HepG2 (cell line): ENCODE data around the gene ZFP1. TPM values are rescaled to one million over a fixed set of nuclear protein-coding genes. Genes with fewer than 3 reads are reported as not detected.

Experiments
- FOXA1 ChIP-seq, 2 experiments: fragments of 450-650 bp in 1 of 2; sonication (generic) in 1 of 2; formaldehyde crosslinking in 1 of 2; IDR thresholded peaks; 2 replicates each; pipeline versions ENCODE4 v1.4.0 to v1.6.1; 2016 to 2020; ENCODE audit warnings: missing genetic modification reagents in 1 of 2
- GATA4 ChIP-seq: sonication (generic); IDR thresholded peaks from 2 replicates; pipeline ENCODE4 v1.6.1; 2016; ENCODE audit warnings: antibody characterized with exemption, low read depth, borderline replicate concordance
- HMG20B ChIP-seq: conservative IDR thresholded peaks from 2 replicates; pipeline ENCODE4 v1.6.1; 2016; ENCODE audit warnings: missing genetic modification reagents, missing compliant biosample characterization
- HNRNPL ChIP-seq: fragments of 200-400 bp; formaldehyde crosslinking; IDR thresholded peaks from 2 replicates; pipeline ENCODE4 v1.6.1; 2017; ENCODE audit warnings: mild to moderate bottlenecking, low read depth, low read length
- HNRNPLL ChIP-seq: fragments of 200-400 bp; formaldehyde crosslinking; IDR thresholded peaks from 2 replicates; pipeline ENCODE4 v1.6.1; 2017; ENCODE audit warnings: mild to moderate bottlenecking, low read depth, low read length; ENCODE audit not compliant: poor library complexity, severe bottlenecking
- JDP2 ChIP-seq: sonication (generic); formaldehyde crosslinking; IDR thresholded peaks from 2 replicates; pipeline ENCODE4 v1.8.1; 2022; ENCODE audit warnings: missing genetic modification reagents, borderline replicate concordance
- MEIS2 ChIP-seq: sonication (generic); formaldehyde crosslinking; IDR thresholded peaks from 2 replicates; pipeline ENCODE4 v1.9.0; 2021; ENCODE audit warnings: mild to moderate bottlenecking, missing genetic modification reagents
- NR1H2 ChIP-seq: sonication (generic); formaldehyde crosslinking; IDR thresholded peaks from 2 replicates; pipeline ENCODE4 v1.8.1; 2022; ENCODE audit warnings: low read depth, missing genetic modification reagents, borderline replicate concordance
- TARDBP ChIP-seq: sonication (generic); formaldehyde crosslinking; IDR thresholded peaks from 2 replicates; pipeline ENCODE4 v1.8.0; 2022; ENCODE audit warnings: mild to moderate bottlenecking, missing genetic modification reagents
- TCF7L2 ChIP-seq: IDR thresholded peaks from 2 replicates; pipeline ENCODE4 v1.6.1; 2011; ENCODE audit warnings: mild to moderate bottlenecking, low read depth, low read length, moderate library complexity
- ZIK1 ChIP-seq: sonication (generic); formaldehyde crosslinking; IDR thresholded peaks from 2 replicates; pipeline ENCODE4 v1.5.0; 2020; ENCODE audit warnings: mild to moderate bottlenecking, low read depth, missing genetic modification reagents, borderline replicate concordance
- ZNF230 ChIP-seq: sonication (generic); formaldehyde crosslinking; IDR thresholded peaks from 2 replicates; pipeline ENCODE4 v1.4.0; 2020; ENCODE audit warnings: mild to moderate bottlenecking, missing genetic modification reagents
- ZNF329 ChIP-seq: sonication (generic); formaldehyde crosslinking; IDR thresholded peaks from 2 replicates; pipeline ENCODE4 v1.9.0; 2021; ENCODE audit warnings: low read depth, mild to moderate bottlenecking, missing genetic modification reagents
- ZNF549 ChIP-seq: sonication (generic); formaldehyde crosslinking; IDR thresholded peaks from 2 replicates; pipeline ENCODE4 v1.5.0; 2020; ENCODE audit warnings: missing genetic modification reagents
- ZNF564 ChIP-seq: sonication (generic); formaldehyde crosslinking; IDR thresholded peaks from 2 replicates; pipeline ENCODE4 v1.8.1; 2023; ENCODE audit warnings: mild to moderate bottlenecking, missing genetic modification reagents
- ZNF644 ChIP-seq: IDR thresholded peaks from 2 replicates; pipeline ENCODE4 v1.6.1; 2016; ENCODE audit warnings: low read depth
- ZNF7 ChIP-seq: IDR thresholded peaks from 2 replicates; pipeline ENCODE4 v1.6.1; 2016; ENCODE audit warnings: missing biosample characterization, missing genetic modification reagents
- ZNF749 ChIP-seq: sonication (generic); formaldehyde crosslinking; IDR thresholded peaks from 2 replicates; pipeline ENCODE4 v1.8.0; 2022; ENCODE audit warnings: mild to moderate bottlenecking, missing genetic modification reagents, moderate library complexity, borderline replicate concordance
- polyA plus RNA-seq, 8 experiments: library from polyadenylated mRNA; depleted of rRNA in 3 of 8; stranded (reverse) in 7 of 8; unstranded in 1 of 8; fragments of >200 nt; fragmentation: Illumina TruSeq in 4 of 8; extraction: Trizol in 4 of 8; gene quantifications; 2 replicates each; pipeline versions ENCODE4 v1.2.1 to v1.2.3, GENCODE V29; 2011 to 2016; ENCODE audit warnings: low read depth in 4 of 8, missing spikeins in 1 of 8, mixed read lengths in 1 of 8; ENCODE audit not compliant: insufficient read depth in 1 of 8
- total RNA-seq, 5 experiments: library from RNA; depleted of rRNA; stranded (reverse); fragments of >200 nt; fragmentation: Illumina TruSeq; extraction: Trizol; gene quantifications; 2 replicates each; pipeline ENCODE4 v1.2.3, GENCODE V29; 2016; ENCODE audit warnings: low read depth in 1 of 5
- TF ChIP-seq, protein P1 (sequence below): sonication (generic); formaldehyde crosslinking; IDR thresholded peaks from 2 replicates; pipeline ENCODE4; 2020; ENCODE audit warnings: missing genetic modification reagents, mild to moderate bottlenecking, borderline replicate concordance
- TF ChIP-seq, protein P2 (sequence below): IDR thresholded peaks from 2 replicates; pipeline ENCODE4 v1.6.1; 2016; ENCODE audit warnings: mild to moderate bottlenecking, missing biosample characterization, missing genetic modification reagents
- TF ChIP-seq, protein P3 (sequence below): sonication (generic); formaldehyde crosslinking; IDR thresholded peaks from 2 replicates; pipeline ENCODE4 v1.5.0; 2020; ENCODE audit warnings: missing genetic modification reagents, mild to moderate bottlenecking, borderline replicate concordance
- TF ChIP-seq, protein P4 (sequence below): sonication (generic); formaldehyde crosslinking; IDR thresholded peaks from 2 replicates; pipeline ENCODE4 v1.5.0; 2020; ENCODE audit warnings: mild to moderate bottlenecking, missing genetic modification reagents, moderate library complexity

Gene ZFP1
- total and polyA plus RNA-seq, 2 of the 13 experiments (the other 11 are each of a cell fraction or from before 2014, with no cell fraction given), result 8.3 to 14.0 TPM

DNA sequence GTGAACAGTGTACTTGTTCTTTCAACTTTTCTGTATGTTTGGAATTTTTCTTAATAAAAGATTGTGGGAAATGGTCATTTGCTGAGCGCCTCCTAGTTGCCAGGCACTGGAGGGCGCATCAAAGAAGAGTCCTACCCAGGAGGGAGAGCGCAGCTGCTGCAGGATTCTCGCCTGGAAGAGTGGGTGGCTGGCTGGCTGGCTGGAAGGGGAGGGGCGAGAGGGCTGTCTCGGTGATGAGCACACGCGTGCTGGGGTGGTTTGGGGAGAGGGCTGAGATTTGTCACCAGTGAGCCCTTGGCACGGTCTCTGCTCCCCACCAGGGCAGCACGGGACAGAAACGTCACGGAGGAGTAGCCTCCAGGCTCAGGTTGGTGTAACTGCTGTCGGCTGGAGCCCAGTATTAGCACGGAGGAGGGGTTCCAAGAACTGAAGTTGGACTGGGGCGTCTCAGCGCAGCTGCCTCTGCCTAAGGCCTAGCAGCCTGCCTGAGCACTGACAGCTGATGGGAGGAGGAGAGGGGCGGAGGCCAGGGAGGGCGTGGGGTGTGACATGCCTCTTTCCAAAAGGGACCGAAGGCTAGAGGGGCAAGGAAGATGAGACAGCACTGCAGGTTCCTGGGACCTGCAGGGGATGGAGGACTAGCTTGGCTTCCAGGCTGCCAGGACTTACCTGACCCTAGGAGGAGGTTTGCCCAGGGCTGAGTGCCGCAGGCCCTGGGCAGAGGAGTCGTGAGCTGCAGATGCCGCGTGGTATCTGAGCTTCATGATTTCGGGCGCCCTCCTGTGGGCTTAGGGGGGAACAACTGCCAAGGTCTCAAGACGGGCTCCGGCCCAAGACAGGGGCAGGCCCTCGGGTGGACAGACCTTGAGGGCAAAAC, 37.4 kb upstream of the ZFP1 start (continued):
- TF ChIP-seq FOXA1 (IDR thresholded peaks at IDR 0.05), result no peak
- 0 out of 2 replicates have a peak, but pooled peaks have one; percentile 28 for TF ChIP-seq FOXA1 (CRISPR knock-in tag; IDR thresholded peaks at IDR 0.05)
- no peak for TF ChIP-seq HMG20B (CRISPR knock-in tag)
- TF ChIP-seq TCF7L2, result no peak
- TF ChIP-seq HNRNPL, result peak; percentile 94
- no peak for TF ChIP-seq ZNF564 (CRISPR knock-in tag)
- no peak for TF ChIP-seq ZNF329 (CRISPR knock-in tag)
- TF ChIP-seq TARDBP (CRISPR knock-in tag), result no peak; the same call in 1 of the 2 replicates
- TF ChIP-seq, protein P1, sequence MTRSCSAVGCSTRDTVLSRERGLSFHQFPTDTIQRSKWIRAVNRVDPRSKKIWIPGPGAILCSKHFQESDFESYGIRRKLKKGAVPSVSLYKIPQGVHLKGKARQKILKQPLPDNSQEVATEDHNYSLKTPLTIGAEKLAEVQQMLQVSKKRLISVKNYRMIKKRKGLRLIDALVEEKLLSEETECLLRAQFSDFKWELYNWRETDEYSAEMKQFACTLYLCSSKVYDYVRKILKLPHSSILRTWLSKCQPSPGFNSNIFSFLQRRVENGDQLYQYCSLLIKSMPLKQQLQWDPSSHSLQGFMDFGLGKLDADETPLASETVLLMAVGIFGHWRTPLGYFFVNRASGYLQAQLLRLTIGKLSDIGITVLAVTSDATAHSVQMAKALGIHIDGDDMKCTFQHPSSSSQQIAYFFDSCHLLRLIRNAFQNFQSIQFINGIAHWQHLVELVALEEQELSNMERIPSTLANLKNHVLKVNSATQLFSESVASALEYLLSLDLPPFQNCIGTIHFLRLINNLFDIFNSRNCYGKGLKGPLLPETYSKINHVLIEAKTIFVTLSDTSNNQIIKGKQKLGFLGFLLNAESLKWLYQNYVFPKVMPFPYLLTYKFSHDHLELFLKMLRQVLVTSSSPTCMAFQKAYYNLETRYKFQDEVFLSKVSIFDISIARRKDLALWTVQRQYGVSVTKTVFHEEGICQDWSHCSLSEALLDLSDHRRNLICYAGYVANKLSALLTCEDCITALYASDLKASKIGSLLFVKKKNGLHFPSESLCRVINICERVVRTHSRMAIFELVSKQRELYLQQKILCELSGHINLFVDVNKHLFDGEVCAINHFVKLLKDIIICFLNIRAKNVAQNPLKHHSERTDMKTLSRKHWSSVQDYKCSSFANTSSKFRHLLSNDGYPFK, result peak; percentile 70; the same call in 1 of the 2 replicates
- TF ChIP-seq ZNF230 (CRISPR knock-in tag), result no peak; the same call in 1 of the 2 replicates
- TF ChIP-seq MEIS2 (CRISPR knock-in tag), result peak; percentile 64; the same call in 1 of the 2 replicates
- TF ChIP-seq NR1H2 (CRISPR knock-in tag), result no peak; the same call in 1 of the 2 replicates
- no peak for TF ChIP-seq ZNF549 (CRISPR knock-in tag)
- TF ChIP-seq, protein P2, sequence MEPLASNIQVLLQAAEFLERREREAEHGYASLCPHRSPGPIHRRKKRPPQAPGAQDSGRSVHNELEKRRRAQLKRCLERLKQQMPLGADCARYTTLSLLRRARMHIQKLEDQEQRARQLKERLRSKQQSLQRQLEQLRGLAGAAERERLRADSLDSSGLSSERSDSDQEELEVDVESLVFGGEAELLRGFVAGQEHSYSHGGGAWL (CRISPR knock-in tag), result peak; percentile 64
- TF ChIP-seq, protein P3, sequence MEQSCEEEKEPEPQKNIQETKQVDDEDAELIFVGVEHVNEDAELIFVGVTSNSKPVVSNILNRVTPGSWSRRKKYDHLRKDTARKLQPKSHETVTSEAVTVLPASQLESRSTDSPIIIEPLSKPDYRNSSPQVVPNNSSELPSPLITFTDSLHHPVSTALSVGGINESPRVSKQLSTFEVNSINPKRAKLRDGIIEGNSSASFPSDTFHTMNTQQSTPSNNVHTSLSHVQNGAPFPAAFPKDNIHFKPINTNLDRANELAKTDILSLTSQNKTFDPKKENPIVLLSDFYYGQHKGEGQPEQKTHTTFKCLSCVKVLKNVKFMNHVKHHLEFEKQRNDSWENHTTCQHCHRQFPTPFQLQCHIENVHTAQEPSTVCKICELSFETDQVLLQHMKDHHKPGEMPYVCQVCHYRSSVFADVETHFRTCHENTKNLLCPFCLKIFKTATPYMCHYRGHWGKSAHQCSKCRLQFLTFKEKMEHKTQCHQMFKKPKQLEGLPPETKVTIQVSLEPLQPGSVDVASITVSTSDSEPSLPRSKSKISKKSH, result peak; percentile 75; the same call in 1 of the 2 replicates
- TF ChIP-seq ZNF7 (CRISPR knock-in tag), result no peak
- no peak for TF ChIP-seq GATA4
- TF ChIP-seq ZNF644 (CRISPR knock-in tag), result no peak
- no peak for TF ChIP-seq JDP2 (CRISPR knock-in tag)
- no peak for TF ChIP-seq ZNF749 (CRISPR knock-in tag)
- TF ChIP-seq HNRNPLL, result peak; percentile 23
- TF ChIP-seq ZIK1 (CRISPR knock-in tag), result peak; percentile 62; the same call in 1 of the 2 replicates
- TF ChIP-seq, protein P4, sequence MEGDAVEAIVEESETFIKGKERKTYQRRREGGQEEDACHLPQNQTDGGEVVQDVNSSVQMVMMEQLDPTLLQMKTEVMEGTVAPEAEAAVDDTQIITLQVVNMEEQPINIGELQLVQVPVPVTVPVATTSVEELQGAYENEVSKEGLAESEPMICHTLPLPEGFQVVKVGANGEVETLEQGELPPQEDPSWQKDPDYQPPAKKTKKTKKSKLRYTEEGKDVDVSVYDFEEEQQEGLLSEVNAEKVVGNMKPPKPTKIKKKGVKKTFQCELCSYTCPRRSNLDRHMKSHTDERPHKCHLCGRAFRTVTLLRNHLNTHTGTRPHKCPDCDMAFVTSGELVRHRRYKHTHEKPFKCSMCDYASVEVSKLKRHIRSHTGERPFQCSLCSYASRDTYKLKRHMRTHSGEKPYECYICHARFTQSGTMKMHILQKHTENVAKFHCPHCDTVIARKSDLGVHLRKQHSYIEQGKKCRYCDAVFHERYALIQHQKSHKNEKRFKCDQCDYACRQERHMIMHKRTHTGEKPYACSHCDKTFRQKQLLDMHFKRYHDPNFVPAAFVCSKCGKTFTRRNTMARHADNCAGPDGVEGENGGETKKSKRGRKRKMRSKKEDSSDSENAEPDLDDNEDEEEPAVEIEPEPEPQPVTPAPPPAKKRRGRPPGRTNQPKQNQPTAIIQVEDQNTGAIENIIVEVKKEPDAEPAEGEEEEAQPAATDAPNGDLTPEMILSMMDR (CRISPR knock-in tag), result peak; percentile 98
